Liver (tissue), 3 donors: ENCODE measurements around the gene LGR6.

Source experiments
- ATF3 ChIP-seq: IDR thresholded peaks from 2 replicates; pipeline ENCODE4 v1.6.1; 2016; ENCODE audit warnings: antibody characterized with exemption
- CTCF ChIP-seq: fragments of 150-350 bp; IDR thresholded peaks from 2 replicates; pipeline ENCODE4 v1.5.1; 2017; ENCODE audit warnings: improper control_type of control experiment, low read depth, low read length; ENCODE audit not compliant: missing input control
- EGR1 ChIP-seq, 2 donors: IDR thresholded peaks; 2 replicates each; pipeline ENCODE4 v1.6.1; 2016 to 2018; ENCODE audit warnings: antibody characterized with exemption in 2 of 2, low read depth in 2 of 2
- FOXA1 ChIP-seq: IDR thresholded peaks from 2 replicates; pipeline ENCODE4 v1.6.1; 2016; ENCODE audit warnings: antibody characterized with exemption
- GABPA ChIP-seq, 2 donors: IDR thresholded peaks in 1 of 2; conservative IDR thresholded peaks in 1 of 2; 2 replicates each; pipeline ENCODE4 v1.6.1; 2016; ENCODE audit warnings: antibody characterized with exemption in 2 of 2, mild to moderate bottlenecking in 1 of 2, moderate library complexity in 1 of 2
- HNF4G ChIP-seq: IDR thresholded peaks from 2 replicates; pipeline ENCODE4 v1.6.1; 2016; ENCODE audit warnings: antibody characterized with exemption
- JUND ChIP-seq, 2 donors: IDR thresholded peaks; 2 replicates each; pipeline ENCODE4 v1.6.1; 2016; ENCODE audit warnings: antibody characterized with exemption in 2 of 2
- MAX ChIP-seq: IDR thresholded peaks from 2 replicates; pipeline ENCODE4 v1.6.1; 2016; ENCODE audit warnings: antibody characterized with exemption
- RAD21 ChIP-seq, 2 donors: IDR thresholded peaks; 2 replicates each; pipeline ENCODE4 v1.6.1; 2016; ENCODE audit warnings: antibody characterized with exemption in 2 of 2, mild to moderate bottlenecking in 2 of 2
- REST ChIP-seq: IDR thresholded peaks from 2 replicates; pipeline ENCODE4 v1.6.1; 2016; ENCODE audit warnings: antibody characterized with exemption, mild to moderate bottlenecking
- RXRA ChIP-seq, 2 donors: IDR thresholded peaks; 2 replicates each; pipeline ENCODE4 v1.6.1; 2017 to 2018; ENCODE audit warnings: antibody characterized with exemption in 2 of 2, mild to moderate bottlenecking in 1 of 2
- SP1 ChIP-seq: IDR thresholded peaks from 2 replicates; pipeline ENCODE4 v1.6.1; 2018; ENCODE audit warnings: antibody characterized with exemption, mild to moderate bottlenecking
- TAF1 ChIP-seq: conservative IDR thresholded peaks from 2 replicates; pipeline ENCODE4 v1.6.1; 2016; ENCODE audit warnings: antibody characterized with exemption, mild to moderate bottlenecking
- YY1 ChIP-seq: IDR thresholded peaks from 2 replicates; pipeline ENCODE4 v1.6.1; 2016; ENCODE audit warnings: antibody characterized with exemption, mild to moderate bottlenecking
- donor health status: healthy.
- donor health status: healthy.

GRCh38 chr1:202154766-202155477, 38.7 kb upstream of the LGR6 start:
- TF ChIP-seq CTCF: peak; percentile 29
- TF ChIP-seq MAX: no peak
- TF ChIP-seq SP1: no peak
- TF ChIP-seq RXRA (IDR thresholded peaks at IDR 0.05): no peak
- TF ChIP-seq FOXA1: no peak
- peak in 1 of 2 donors; percentile 57 for TF ChIP-seq RAD21 (IDR thresholded peaks at IDR 0.05)
- no peak for TF ChIP-seq REST
- TF ChIP-seq YY1: no peak
- TF ChIP-seq JUND (IDR thresholded peaks at IDR 0.05): no peak
- no peak for TF ChIP-seq HNF4G
- TF ChIP-seq TAF1: no peak
- TF ChIP-seq ATF3: no peak
- no peak for TF ChIP-seq EGR1 (IDR thresholded peaks at IDR 0.05; ENCODE audit: low read depth in 2 of 2)
- TF ChIP-seq GABPA (IDR thresholded peaks at IDR 0.05 in 1 of 2, conservative IDR thresholded peaks at IDR 0.05 in 1 of 2): no peak
